OCI-LY1 (cell line): ENCODE results near the gene FOXO3.

ENCODE experiments used
- H2AFZ ChIP-seq: fragments of 200-600 bp; sonication (generic), shearing (Covaris generic); 2 replicates; pipeline ENCODE4 v1.6.0; 2014; ENCODE audit warnings: antibody characterized with exemption, mild to moderate bottlenecking, low read length
- H3F3A ChIP-seq: fragments of 200-600 bp; sonication (generic), shearing (Covaris generic); 2 replicates; pipeline ENCODE4 v1.6.0; 2014; ENCODE audit warnings: mild to moderate bottlenecking, antibody characterized with exemption, low read length, moderate library complexity; ENCODE audit not compliant: insufficient read depth
- H3K27ac ChIP-seq: fragments of 200-600 bp; sonication (generic); 2 replicates; pipeline ENCODE4 v1.5.1; 2014; ENCODE audit warnings: low read length, mixed run types, mild to moderate bottlenecking, low read depth; ENCODE audit not compliant: poor library complexity, severe bottlenecking
- H3K27me3 ChIP-seq: fragments of 200-600 bp; sonication (generic); 2 replicates; pipeline ENCODE4 v1.6.0; 2014; ENCODE audit warnings: antibody characterized with exemption, mild to moderate bottlenecking, low read length, moderate library complexity; ENCODE audit not compliant: insufficient read depth
- H3K36me3 ChIP-seq: fragments of 200-600 bp; sonication (generic); 2 replicates; pipeline ENCODE4 v1.6.1; 2014; ENCODE audit warnings: mild to moderate bottlenecking, antibody characterized with exemption, low read length, moderate library complexity, mixed read lengths; ENCODE audit not compliant: insufficient read depth
- H3K4me1 ChIP-seq: fragments of 200-600 bp; sonication (generic); 2 replicates; pipeline ENCODE4 v1.5.1; 2014; ENCODE audit warnings: mild to moderate bottlenecking, low read length, moderate library complexity; ENCODE audit not compliant: insufficient read depth, severe bottlenecking
- H3K4me2 ChIP-seq: fragments of 200-600 bp; sonication (generic), shearing (Covaris generic); 2 replicates; pipeline ENCODE4 v1.6.1; 2014; ENCODE audit warnings: low read length
- H3K4me3 ChIP-seq: fragments of 200-600 bp; sonication (generic); 2 replicates; pipeline ENCODE4 v1.5.1; 2014; ENCODE audit warnings: low read length, low read depth, mild to moderate bottlenecking, mixed read lengths; ENCODE audit not compliant: poor library complexity, severe bottlenecking
- H3K79me2 ChIP-seq: fragments of 200-600 bp; shearing (Covaris generic); 2 replicates; pipeline ENCODE4 v1.6.1; 2016; ENCODE audit warnings: mixed run types, low read length, mixed read lengths; ENCODE audit not compliant: insufficient read depth
- H3K9ac ChIP-seq: fragments of 200-600 bp; sonication (generic), shearing (Covaris generic); 2 replicates; pipeline ENCODE4 v1.6.1; 2014; ENCODE audit warnings: mild to moderate bottlenecking, low read length, mixed read lengths
- H3K9me2 ChIP-seq: fragments of 200-600 bp; sonication (generic), shearing (Covaris generic); 2 replicates; pipeline ENCODE4 v1.6.1; 2014; ENCODE audit warnings: low read depth, mild to moderate bottlenecking, low read length, mixed read lengths
- H3K9me3 ChIP-seq: fragments of 200-600 bp; shearing (Covaris generic); 2 replicates; pipeline ENCODE4 v1.6.1; 2014; ENCODE audit warnings: low read length, mixed read lengths
- H4K20me1 ChIP-seq: fragments of 200-600 bp; sonication (generic), shearing (Covaris generic); 2 replicates; pipeline ENCODE4 v1.6.0; 2016; ENCODE audit warnings: mild to moderate bottlenecking, low read length; ENCODE audit not compliant: insufficient read depth
- EZH2 ChIP-seq: fragments of 200-600 bp; sonication (generic), shearing (Covaris generic); IDR thresholded peaks from 2 replicates; pipeline ENCODE4 v1.8.0; 2017; ENCODE audit warnings: borderline replicate concordance, mixed run types, mild to moderate bottlenecking, antibody characterized with exemption, low read length, moderate library complexity, mixed read lengths
- TF ChIP-seq, protein P1 (sequence below): fragments of 200-600 bp; sonication (generic), shearing (Covaris generic); IDR thresholded peaks from 2 replicates; pipeline ENCODE4 v1.5.1; 2017; ENCODE audit warnings: mild to moderate bottlenecking, antibody characterized with exemption, low read length, moderate library complexity, mixed read lengths

FOXO3 gene

GRCh38 chr6:108728826-108729225, 168.1 kb downstream of the FOXO3 start:
- no peaks in the 10 kb centered on the region for H4K20me1 ChIP-seq
- no peak overlapping the region for H3K4me3 ChIP-seq

DNA sequence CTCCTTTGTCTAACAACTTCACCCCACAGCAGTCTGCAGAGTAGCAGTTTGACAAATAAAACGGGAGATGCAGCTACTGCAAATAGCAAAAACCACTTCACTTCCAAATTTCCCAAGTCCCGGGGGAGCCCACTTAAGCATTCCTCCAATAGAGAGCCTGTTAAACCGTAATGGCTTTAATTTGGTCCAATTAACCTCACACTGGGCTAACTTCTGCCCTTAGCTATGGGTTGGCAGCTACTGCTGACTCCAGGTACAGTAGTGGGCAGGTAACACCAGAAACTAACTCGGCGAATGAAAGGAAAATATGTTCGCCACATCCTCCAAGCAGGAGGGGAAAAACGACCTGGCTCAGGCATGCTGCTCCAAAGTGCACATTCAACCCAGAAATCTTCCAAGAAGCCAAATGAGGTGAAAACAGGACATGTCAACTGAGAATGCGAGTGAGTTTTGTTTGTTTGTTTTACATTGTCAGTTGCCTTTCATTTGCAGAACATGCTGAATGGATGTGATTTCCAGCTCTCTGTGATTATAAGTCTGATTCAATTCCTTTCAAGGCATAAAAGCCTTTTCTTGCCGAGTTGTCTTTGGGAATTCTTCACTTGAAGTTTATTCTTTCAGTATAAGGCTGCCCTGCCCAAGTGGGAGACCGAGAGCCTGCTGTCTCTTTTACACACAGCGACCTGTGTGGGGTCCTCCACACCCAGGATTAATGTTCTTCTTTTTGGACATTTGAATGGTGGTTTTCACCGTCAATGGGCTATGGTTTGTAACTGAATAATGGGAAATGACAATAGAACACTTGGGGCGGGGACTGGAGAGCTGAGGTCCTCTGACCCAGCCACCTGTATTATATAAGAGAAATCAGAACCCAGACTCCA, 170.2 kb downstream of the FOXO3 start:
- TF ChIP-seq, protein P1, sequence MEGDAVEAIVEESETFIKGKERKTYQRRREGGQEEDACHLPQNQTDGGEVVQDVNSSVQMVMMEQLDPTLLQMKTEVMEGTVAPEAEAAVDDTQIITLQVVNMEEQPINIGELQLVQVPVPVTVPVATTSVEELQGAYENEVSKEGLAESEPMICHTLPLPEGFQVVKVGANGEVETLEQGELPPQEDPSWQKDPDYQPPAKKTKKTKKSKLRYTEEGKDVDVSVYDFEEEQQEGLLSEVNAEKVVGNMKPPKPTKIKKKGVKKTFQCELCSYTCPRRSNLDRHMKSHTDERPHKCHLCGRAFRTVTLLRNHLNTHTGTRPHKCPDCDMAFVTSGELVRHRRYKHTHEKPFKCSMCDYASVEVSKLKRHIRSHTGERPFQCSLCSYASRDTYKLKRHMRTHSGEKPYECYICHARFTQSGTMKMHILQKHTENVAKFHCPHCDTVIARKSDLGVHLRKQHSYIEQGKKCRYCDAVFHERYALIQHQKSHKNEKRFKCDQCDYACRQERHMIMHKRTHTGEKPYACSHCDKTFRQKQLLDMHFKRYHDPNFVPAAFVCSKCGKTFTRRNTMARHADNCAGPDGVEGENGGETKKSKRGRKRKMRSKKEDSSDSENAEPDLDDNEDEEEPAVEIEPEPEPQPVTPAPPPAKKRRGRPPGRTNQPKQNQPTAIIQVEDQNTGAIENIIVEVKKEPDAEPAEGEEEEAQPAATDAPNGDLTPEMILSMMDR = no peak
- TF ChIP-seq EZH2 = no peak
- Histone ChIP-seq H3K9me2 (no peaks in the 10 kb centered on the region), H3K4me1 (peaks cover 13% of the 10 kb centered on the region), H3K4me2 (no peak overlapping the region), H3K9me3 (no peaks in the 10 kb centered on the region), H3F3A (no peaks in the 10 kb centered on the region), H4K20me1 (no peaks in the 10 kb centered on the region), H3K4me3 (no peak overlapping the region), H3K9ac (no peak overlapping the region), H3K79me2 (no peaks in the 10 kb centered on the region), H3K27me3 (no peaks in the 10 kb centered on the region), H3K27ac (no peak overlapping the region), H3K36me3 (no peaks in the 10 kb centered on the region), H2AFZ (no peak overlapping the region)

More at GRCh38 chr6:108728826-108729225, 168.1 kb downstream of the FOXO3 start:
- no peak overlapping the region for H3K4me2 ChIP-seq
- H3F3A ChIP-seq = no peaks in the 10 kb centered on the region
- peaks cover 3% of the 10 kb centered on the region for H3K4me1 ChIP-seq
- no peak overlapping the region for H2AFZ ChIP-seq
- H3K9me3 ChIP-seq = no peaks in the 10 kb centered on the region
- no peak overlapping the region for H3K9ac ChIP-seq
- no peaks in the 10 kb centered on the region for H3K79me2 ChIP-seq
- H3K27me3 ChIP-seq = no peaks in the 10 kb centered on the region
- H3K9me2 ChIP-seq = no peaks in the 10 kb centered on the region
- no peaks in the 10 kb centered on the region for H3K36me3 ChIP-seq
- TF ChIP-seq, protein P1 = no peak
- no peak for TF ChIP-seq EZH2
- no peak overlapping the region for H3K27ac ChIP-seq

DNA sequence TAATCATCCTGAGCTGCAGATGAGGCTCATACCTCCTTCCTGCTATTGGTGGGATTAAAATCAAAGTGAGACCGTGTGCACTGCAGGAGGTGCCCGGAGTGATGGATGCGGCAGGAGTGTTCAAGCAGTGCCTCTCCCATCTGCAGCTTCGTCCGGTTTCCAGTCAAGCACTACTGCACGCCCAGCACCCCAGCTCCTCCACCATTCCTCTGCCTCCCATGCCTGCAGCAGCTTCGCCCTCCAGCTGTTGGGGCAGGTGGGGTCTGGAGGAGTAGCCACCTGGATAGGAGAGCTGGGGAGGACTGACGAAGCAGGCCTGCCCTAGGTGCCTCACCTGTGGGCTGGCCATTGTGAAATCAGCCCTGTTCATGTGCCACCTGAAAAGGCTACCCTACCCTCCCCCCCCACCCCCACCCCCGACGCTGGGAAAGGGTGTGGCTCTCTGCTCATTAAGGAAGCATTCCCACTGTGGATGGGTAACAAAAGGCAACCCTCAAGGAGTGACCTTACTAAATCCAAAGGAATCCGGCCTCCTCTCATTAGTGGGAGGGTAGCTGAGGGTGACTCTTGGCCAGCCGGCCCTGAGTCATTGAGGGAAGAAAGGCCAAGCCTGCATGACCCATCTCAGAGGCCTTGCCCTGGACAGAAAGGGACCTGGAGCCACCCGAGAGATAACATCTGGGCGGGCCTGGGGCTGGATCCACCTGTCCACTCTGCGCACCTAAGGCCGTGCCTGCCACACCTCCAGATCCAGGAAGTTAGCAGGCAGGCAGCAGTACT, 171.6 kb downstream of the FOXO3 start:
- Histone ChIP-seq H3K27ac (no peak overlapping the region), H3K9me3 (no peaks in the 10 kb centered on the region), H3K27me3 (no peaks in the 10 kb centered on the region), H3K36me3 (no peaks in the 10 kb centered on the region), H3K4me1 (peaks cover 13% of the 10 kb centered on the region), H3K9me2 (no peaks in the 10 kb centered on the region), H3K79me2 (no peaks in the 10 kb centered on the region), H3K4me3 (no peak overlapping the region), H2AFZ (no peak overlapping the region), H3K4me2 (no peak overlapping the region), H3F3A (no peaks in the 10 kb centered on the region), H4K20me1 (no peaks in the 10 kb centered on the region), H3K9ac (no peak overlapping the region)
- TF ChIP-seq, protein P1 = no peak
- no peak for TF ChIP-seq EZH2
